ELF-1 (cell line): ENCODE measurements around the gene NSFL1C.

Experiments used
- DNase-seq: peaks from one replicate; pipeline ENCODE4 v3.0.0-alpha.2; 2016; ENCODE audit warnings: low read depth, low spot score

Gene NSFL1C

GRCh38 chr20:1462001-1462400 is 4.6 kb downstream of the NSFL1C start:
- no peak for DNase-seq

GRCh38 chr20:1460275-1460674 is 6.4 kb downstream of the NSFL1C start:
- no peak for DNase-seq

GRCh38 chr20:1457992-1458391 is 8.7 kb downstream of the NSFL1C start:
- no peak for DNase-seq

- no peak for DNase-seq
Observed at GRCh38 chr20:1456300-1456699, 10.3 kb downstream of the NSFL1C start.

- DNase-seq: no peak
Observed at GRCh38 chr20:1450926-1451491, 15.6 kb downstream of the NSFL1C start.

- no peak for DNase-seq
Observed at GRCh38 chr20:1449370-1449769, 17.3 kb downstream of the NSFL1C start.

GRCh38 chr20:1448081-1448620 is 18.5 kb downstream of the NSFL1C start:
- no peak for DNase-seq

- DNase-seq: no peak
Observed at GRCh38 chr20:1446536-1446935, 20.1 kb downstream of the NSFL1C start.

- DNase-seq: no peak
Observed at GRCh38 chr20:1443085-1443484, 23.6 kb downstream of the NSFL1C start.

GRCh38 chr20:1442304-1442703 is 24.3 kb downstream of the NSFL1C start:
- DNase-seq: no peak

- no peak for DNase-seq
Observed at GRCh38 chr20:1441133-1441532, 25.5 kb downstream of the NSFL1C start.

- peak; percentile 58 for DNase-seq
Observed at GRCh38 chr20:1440024-1440423, 26.6 kb downstream of the NSFL1C start.

GRCh38 chr20:1438361-1438760 is 28.3 kb downstream of the NSFL1C start:
- no peak for DNase-seq

GRCh38 chr20:1437235-1437904 is 29.3 kb downstream of the NSFL1C start:
- peak; percentile 67 for DNase-seq

GRCh38 chr20:1436263-1436662 is 30.4 kb downstream of the NSFL1C start:
- no peak for DNase-seq

- DNase-seq: no peak
Observed at GRCh38 chr20:1435337-1435699, 31.3 kb downstream of the NSFL1C start.

- DNase-seq: no peak
Observed at GRCh38 chr20:1434571-1435336, 31.9 kb downstream of the NSFL1C start.

- DNase-seq: no peak
Observed at GRCh38 chr20:1431158-1431557, 35.5 kb downstream of the NSFL1C start.

GRCh38 chr20:1430004-1430451 is 36.6 kb downstream of the NSFL1C start:
- DNase-seq: no peak

- DNase-seq: no peak
Observed at GRCh38 chr20:1429143-1429728, 37.4 kb downstream of the NSFL1C start.

- DNase-seq: peak; percentile 65
Observed at GRCh38 chr20:1427457-1428054, 39.1 kb downstream of the NSFL1C start.
